HCT116 (cell line): Measurements from ENCODE around the gene MDM2. TPM values are rescaled to one million over a fixed set of nuclear protein-coding genes. Genes with fewer than 3 reads are reported as not detected.

Experiments
- ATAC-seq: fragments of 200-7000 bp; cut with Tn5 transposase; 2 replicates; pipeline ENCODE4 v1.9.1; 2020; ENCODE audit warnings: mild to moderate bottlenecking, moderate library complexity
- BruUV-seq: library from RNA; stranded (reverse); fragments of 400-500 nt; replicated peaks from 2 replicates; lab custom pipeline; 2021; lab: Mats Ljungman, UMichigan
- CTCF ChIA-PET: fragments of 300-600 bp; sonication (Branson Sonifier 250); formaldehyde crosslinking; loops from one replicate; lab custom pipeline; 2021; ENCODE audit warnings: antibody characterized with exemption; lab: Charles Lee
- POLR2A ChIA-PET: fragments of 300-600, 350-600 bp; sonication (Branson Sonifier 250); formaldehyde crosslinking; loops from one replicate; lab custom pipeline; 2021; ENCODE audit warnings: antibody characterized with exemption; lab: Charles Lee
- RAD21 ChIA-PET, 2 experiments: fragments of 300-600 bp; sonication (Branson Sonifier 250); formaldehyde crosslinking; loops; one replicate each; lab custom pipeline; 2023; ENCODE audit warnings: low total read pairs in 2 of 2; ENCODE audit not compliant: uncharacterized antibody in 2 of 2, unreplicated experiment in 2 of 2, low non-redundant PET in 1 of 2; lab: Charles Lee
- DNase-seq: peaks from one replicate; pipeline ENCODE4 v3.0.0-alpha.2; 2010; ENCODE audit warnings: low read depth, low spot score
- H2AFZ ChIP-seq: fragments of 200-600 bp; shearing (Covaris generic), sonication (generic); 2 replicates; pipeline ENCODE4 v1.6.1; 2017; ENCODE audit warnings: low read depth, mixed run types, mixed read lengths, antibody characterized with exemption, low read length; ENCODE audit not compliant: poor library complexity, severe bottlenecking
- H3K27ac ChIP-seq: 2 replicates; pipeline ENCODE4 v1.5.1; 2012; ENCODE audit warnings: low read depth, low read length
- H3K27me3 ChIP-seq: fragments of 200-600 bp; sonication (generic); 2 replicates; pipeline ENCODE4 v1.6.1; 2016; ENCODE audit warnings: mixed run types, low read length, mixed read lengths; ENCODE audit not compliant: insufficient read depth
- H3K36me3 ChIP-seq, 2 experiments: fragments of 200-500 bp in 1 of 2; fragments of 200-600 bp in 1 of 2; sonication (Bioruptor generic) in 1 of 2; sonication (generic) in 1 of 2; 2 replicates each; pipeline versions ENCODE4 v1.5.1 to v1.6.1; 2014 to 2016; ENCODE audit warnings: low read length in 2 of 2, inconsistent platforms in 1 of 2, mixed read lengths in 1 of 2, mixed run types in 1 of 2; ENCODE audit not compliant: insufficient read depth in 2 of 2, control insufficient read depth in 1 of 2
- H3K4me1 ChIP-seq, 2 experiments: fragments of 200-600 bp in 1 of 2; sonication (generic) in 1 of 2; 2 replicates each; pipeline versions ENCODE4 v1.5.1 to v1.6.1; 2012 to 2017; ENCODE audit warnings: low read length in 2 of 2, inconsistent platforms in 1 of 2, mild to moderate bottlenecking in 1 of 2, mixed read lengths in 1 of 2, mixed run types in 1 of 2, moderate library complexity in 1 of 2; ENCODE audit not compliant: insufficient read depth in 2 of 2, control insufficient read depth in 1 of 2
- H3K4me2 ChIP-seq: fragments of 200-600 bp; sonication (generic); 2 replicates; pipeline ENCODE4 v1.6.1; 2017; ENCODE audit warnings: mixed run types, low read length, mixed read lengths
- H3K4me3 ChIP-seq, 2 experiments: fragments of 200-600 bp in 1 of 2; sonication (generic) in 1 of 2; replicated peaks in 1 of 2; 2 replicates each; pipeline ENCODE4 v1.5.1; 2011 to 2016; ENCODE audit warnings: low read length in 2 of 2, control low read depth in 1 of 2, low read depth in 1 of 2, mild to moderate bottlenecking in 1 of 2, mixed read lengths in 1 of 2, mixed run types in 1 of 2
- H3K79me2 ChIP-seq: fragments of 200-600 bp; sonication (generic); 2 replicates; pipeline ENCODE4 v1.6.1; 2017; ENCODE audit warnings: mild to moderate bottlenecking, mixed run types, low read length, moderate library complexity, mixed read lengths; ENCODE audit not compliant: insufficient read depth
- H3K9ac ChIP-seq: fragments of 200-600 bp; sonication (generic); 2 replicates; pipeline ENCODE4 v1.6.1; 2016; ENCODE audit warnings: low read length, mixed read lengths
- H3K9me2 ChIP-seq: fragments of 200-600 bp; sonication (generic), shearing (Covaris generic); 2 replicates; pipeline ENCODE4 v1.6.1; 2017; ENCODE audit warnings: mixed run types, mild to moderate bottlenecking, moderate library complexity; ENCODE audit not compliant: insufficient read depth
- H3K9me3 ChIP-seq, 2 experiments: fragments of 200-500 bp in 1 of 2; fragments of 200-600 bp in 1 of 2; sonication (Bioruptor generic) in 1 of 2; sonication (generic) in 1 of 2; 2 replicates each; pipeline ENCODE4 v1.6.1; 2014 to 2017; ENCODE audit warnings: low read length in 2 of 2, mixed read lengths in 2 of 2, inconsistent platforms in 1 of 2, low read depth in 1 of 2, mild to moderate bottlenecking in 1 of 2, mixed run types in 1 of 2, moderate library complexity in 1 of 2; ENCODE audit not compliant: control insufficient read depth in 1 of 2, insufficient read depth in 1 of 2
- H4K20me1 ChIP-seq: fragments of 200-600 bp; sonication (generic), shearing (Covaris generic); 2 replicates; pipeline ENCODE4 v1.6.1; 2017; ENCODE audit warnings: mixed run types, mild to moderate bottlenecking, moderate library complexity; ENCODE audit not compliant: insufficient read depth
- CBX3 ChIP-seq: IDR thresholded peaks from 2 replicates; pipeline ENCODE4 v1.6.1; 2012; ENCODE audit warnings: low read depth
- CEBPB ChIP-seq: IDR thresholded peaks from 2 replicates; pipeline ENCODE4 v1.6.1; 2012; ENCODE audit warnings: low read depth
- EGR1 ChIP-seq: IDR thresholded peaks from 2 replicates; pipeline ENCODE4 v1.6.1; 2012; ENCODE audit warnings: low read depth
- ELF1 ChIP-seq: IDR thresholded peaks from 2 replicates; pipeline ENCODE4 v1.6.1; 2012; ENCODE audit warnings: low read depth, borderline replicate concordance
- EZH2 ChIP-seq: fragments of 200-600 bp; sonication (generic); IDR thresholded peaks from 2 replicates; pipeline ENCODE4 v1.6.1; 2017; ENCODE audit warnings: antibody characterized with exemption, mixed run types
- EZH2phosphoT487 ChIP-seq: fragments of 200-600 bp; IDR thresholded peaks from 2 replicates; pipeline ENCODE4 v1.6.1; 2018; ENCODE audit warnings: antibody characterized with exemption, borderline replicate concordance
- FOSL1 ChIP-seq: IDR thresholded peaks from 2 replicates; pipeline ENCODE4 v1.6.1; 2012; ENCODE audit warnings: low read depth
- JUND ChIP-seq: IDR thresholded peaks from 2 replicates; pipeline ENCODE4 v1.6.1; 2012
- POLR2A ChIP-seq: IDR thresholded peaks from 2 replicates; pipeline ENCODE4 v1.7.0; 2011; ENCODE audit warnings: borderline replicate concordance; ENCODE audit not compliant: insufficient read depth, insufficient read length; ENCODE audit errors: extremely low read depth
- POLR2AphosphoS5 ChIP-seq: IDR thresholded peaks from 2 replicates; pipeline ENCODE4 v1.6.1; 2011; ENCODE audit warnings: mild to moderate bottlenecking, low read depth, low read length, moderate library complexity
- SIN3A ChIP-seq: IDR thresholded peaks from 2 replicates; pipeline ENCODE4 v1.6.1; 2012; ENCODE audit warnings: low read depth
- SP1 ChIP-seq: IDR thresholded peaks from 2 replicates; pipeline ENCODE4 v1.6.1; 2012; ENCODE audit warnings: low read depth
- SRF ChIP-seq: IDR thresholded peaks from 2 replicates; pipeline ENCODE4 v1.6.1; 2012; ENCODE audit warnings: low read depth
- TCF7L2 ChIP-seq: IDR thresholded peaks from 2 replicates; pipeline ENCODE4 v1.7.0; 2011; ENCODE audit warnings: borderline replicate concordance, inconsistent platforms; ENCODE audit not compliant: insufficient read depth, insufficient read length; ENCODE audit errors: extremely low read depth
- YY1 ChIP-seq: IDR thresholded peaks from 2 replicates; pipeline ENCODE4 v1.6.1; 2011; ENCODE audit warnings: low read length, low read depth, moderate library complexity, mild to moderate bottlenecking; ENCODE audit not compliant: insufficient replicate concordance; ENCODE audit errors: extremely low read depth
- ZFX ChIP-seq: fragments of 450-650 bp; IDR thresholded peaks from 2 replicates; pipeline ENCODE4 v1.6.1; 2017
- ZNF274 ChIP-seq: fragments of 200-500 bp; sonication (Bioruptor generic); IDR thresholded peaks from 2 replicates; pipeline ENCODE4 v1.6.1; 2014; ENCODE audit warnings: mild to moderate bottlenecking, low read depth, low read length, inconsistent platforms
- intact Hi-C: fragments of 100-400 bp; cut with micrococcal nuclease; formaldehyde crosslinking; loops from 2 replicates; pipeline ENCODE4 v1.10.0; 2022
- total RNA-seq: library from RNA; stranded (reverse); gene quantifications from one replicate; pipeline ENCODE4 v1.2.1, GENCODE V29; 2021; ENCODE audit not compliant: unreplicated experiment
- TF ChIP-seq, protein P1 (sequence below): IDR thresholded peaks from 2 replicates; pipeline ENCODE4 v1.6.1; 2012
- TF ChIP-seq, protein P2 (sequence below): IDR thresholded peaks from 2 replicates; pipeline ENCODE4 v1.6.1; 2011; ENCODE audit warnings: mild to moderate bottlenecking, low read length, moderate library complexity; ENCODE audit not compliant: insufficient replicate concordance; ENCODE audit errors: extremely low read depth
- TF ChIP-seq, protein P3 (sequence below): IDR thresholded peaks from 2 replicates; pipeline ENCODE4 v1.6.1; 2012; ENCODE audit warnings: low read depth

MDM2 gene
- total RNA-seq, 1 experiment from 2014 or later: 170 TPM

DNA sequence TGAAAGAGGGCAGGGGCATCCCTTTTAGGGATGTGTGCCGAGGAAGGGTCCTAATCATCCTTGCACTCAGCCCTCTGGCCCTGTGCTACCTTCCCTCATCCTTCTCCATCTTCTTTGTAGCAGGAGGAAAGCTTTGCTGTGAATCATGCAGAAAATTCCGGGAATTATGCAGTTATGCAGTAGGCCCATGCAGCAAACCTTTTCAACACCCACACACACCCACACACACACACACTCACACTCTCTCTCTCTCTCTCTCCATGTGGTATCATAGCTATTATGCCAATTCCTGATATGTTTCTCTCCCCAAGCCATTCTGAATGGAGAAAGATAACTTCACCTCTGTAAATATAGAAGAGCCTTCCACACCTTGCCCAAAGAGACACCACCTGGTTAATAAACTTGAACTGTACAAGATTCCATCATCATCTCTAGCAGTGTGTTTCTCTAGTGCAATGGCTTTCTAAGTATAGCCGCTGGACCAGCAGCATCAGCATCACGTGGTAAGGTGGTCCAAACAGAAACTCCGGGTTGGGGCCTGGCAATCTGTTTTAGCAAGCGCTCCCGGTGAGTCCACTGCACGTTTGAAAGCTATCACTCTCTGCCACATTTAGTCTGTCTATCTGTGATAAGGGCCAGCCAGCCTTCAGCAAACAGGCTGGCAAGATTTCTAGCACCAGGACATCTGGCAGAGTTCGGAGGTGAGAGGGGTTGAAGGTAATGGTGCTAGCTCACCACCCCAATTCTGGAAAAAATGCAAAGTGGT lies 57.6 kb downstream of the MDM2 start:
- ChIA-PET CTCF (no interaction called here), POLR2A (no interaction called here), RAD21 (no interaction called here)
- ATAC-seq (no peak), DNase-seq (no peak)
- no TSS peak for BruUV-seq
- Histone ChIP-seq H3K9me3 (no peaks in the 10 kb centered on the region), H4K20me1 (no peaks in the 10 kb centered on the region), H3K27me3 (no peaks in the 10 kb centered on the region), H3K4me1 (no peaks in the 10 kb centered on the region), H3K4me2 (no peak overlapping the region), H3K27ac (no peak overlapping the region), H3K9ac (no peak overlapping the region), H3K4me3 (no peak overlapping the region), H3K79me2 (no peaks in the 10 kb centered on the region), H2AFZ (no peak overlapping the region), H3K9me2 (no peaks in the 10 kb centered on the region), H3K36me3 (no peaks in the 10 kb centered on the region)
- intact Hi-C loops: loop anchor here (2.0 kb wide), 1 partner anchor 389 kb away; no protein-coding TSS in a partner anchor
- TF ChIP-seq ZNF274 (no peak), POLR2AphosphoS5 (no peak), JUND (no peak), POLR2A (no peak), CBX3 (no peak), SIN3A (no peak), SP1 (no peak), ZFX (no peak), ELF1 (no peak), SRF (no peak), TCF7L2 (no peak), YY1 (no peak), EGR1 (no peak), EZH2 (no peak), EZH2phosphoT487 (no peak), CEBPB (no peak), FOSL1 (no peak)
- TF ChIP-seq, protein P1, sequence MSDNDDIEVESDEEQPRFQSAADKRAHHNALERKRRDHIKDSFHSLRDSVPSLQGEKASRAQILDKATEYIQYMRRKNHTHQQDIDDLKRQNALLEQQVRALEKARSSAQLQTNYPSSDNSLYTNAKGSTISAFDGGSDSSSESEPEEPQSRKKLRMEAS: no peak
- TF ChIP-seq, protein P2, sequence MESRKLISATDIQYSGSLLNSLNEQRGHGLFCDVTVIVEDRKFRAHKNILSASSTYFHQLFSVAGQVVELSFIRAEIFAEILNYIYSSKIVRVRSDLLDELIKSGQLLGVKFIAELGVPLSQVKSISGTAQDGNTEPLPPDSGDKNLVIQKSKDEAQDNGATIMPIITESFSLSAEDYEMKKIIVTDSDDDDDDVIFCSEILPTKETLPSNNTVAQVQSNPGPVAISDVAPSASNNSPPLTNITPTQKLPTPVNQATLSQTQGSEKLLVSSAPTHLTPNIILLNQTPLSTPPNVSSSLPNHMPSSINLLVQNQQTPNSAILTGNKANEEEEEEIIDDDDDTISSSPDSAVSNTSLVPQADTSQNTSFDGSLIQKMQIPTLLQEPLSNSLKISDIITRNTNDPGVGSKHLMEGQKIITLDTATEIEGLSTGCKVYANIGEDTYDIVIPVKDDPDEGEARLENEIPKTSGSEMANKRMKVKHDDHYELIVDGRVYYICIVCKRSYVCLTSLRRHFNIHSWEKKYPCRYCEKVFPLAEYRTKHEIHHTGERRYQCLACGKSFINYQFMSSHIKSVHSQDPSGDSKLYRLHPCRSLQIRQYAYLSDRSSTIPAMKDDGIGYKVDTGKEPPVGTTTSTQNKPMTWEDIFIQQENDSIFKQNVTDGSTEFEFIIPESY: no peak
- TF ChIP-seq, protein P3, sequence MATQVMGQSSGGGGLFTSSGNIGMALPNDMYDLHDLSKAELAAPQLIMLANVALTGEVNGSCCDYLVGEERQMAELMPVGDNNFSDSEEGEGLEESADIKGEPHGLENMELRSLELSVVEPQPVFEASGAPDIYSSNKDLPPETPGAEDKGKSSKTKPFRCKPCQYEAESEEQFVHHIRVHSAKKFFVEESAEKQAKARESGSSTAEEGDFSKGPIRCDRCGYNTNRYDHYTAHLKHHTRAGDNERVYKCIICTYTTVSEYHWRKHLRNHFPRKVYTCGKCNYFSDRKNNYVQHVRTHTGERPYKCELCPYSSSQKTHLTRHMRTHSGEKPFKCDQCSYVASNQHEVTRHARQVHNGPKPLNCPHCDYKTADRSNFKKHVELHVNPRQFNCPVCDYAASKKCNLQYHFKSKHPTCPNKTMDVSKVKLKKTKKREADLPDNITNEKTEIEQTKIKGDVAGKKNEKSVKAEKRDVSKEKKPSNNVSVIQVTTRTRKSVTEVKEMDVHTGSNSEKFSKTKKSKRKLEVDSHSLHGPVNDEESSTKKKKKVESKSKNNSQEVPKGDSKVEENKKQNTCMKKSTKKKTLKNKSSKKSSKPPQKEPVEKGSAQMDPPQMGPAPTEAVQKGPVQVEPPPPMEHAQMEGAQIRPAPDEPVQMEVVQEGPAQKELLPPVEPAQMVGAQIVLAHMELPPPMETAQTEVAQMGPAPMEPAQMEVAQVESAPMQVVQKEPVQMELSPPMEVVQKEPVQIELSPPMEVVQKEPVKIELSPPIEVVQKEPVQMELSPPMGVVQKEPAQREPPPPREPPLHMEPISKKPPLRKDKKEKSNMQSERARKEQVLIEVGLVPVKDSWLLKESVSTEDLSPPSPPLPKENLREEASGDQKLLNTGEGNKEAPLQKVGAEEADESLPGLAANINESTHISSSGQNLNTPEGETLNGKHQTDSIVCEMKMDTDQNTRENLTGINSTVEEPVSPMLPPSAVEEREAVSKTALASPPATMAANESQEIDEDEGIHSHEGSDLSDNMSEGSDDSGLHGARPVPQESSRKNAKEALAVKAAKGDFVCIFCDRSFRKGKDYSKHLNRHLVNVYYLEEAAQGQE: no peak
